NB4 (cell line): ENCODE measurements around the gene DPH2.

Source experiments
- POLR2A ChIP-seq: IDR thresholded peaks from 2 replicates; pipeline ENCODE4 v1.6.1; 2011; ENCODE audit warnings: mild to moderate bottlenecking; ENCODE audit not compliant: insufficient read length; ENCODE audit errors: extremely low read depth
- TF ChIP-seq, protein P1 (sequence below): IDR thresholded peaks from one replicate; pipeline ENCODE4 v1.5.1; 2012; ENCODE audit warnings: low read depth, low read length

DNA sequence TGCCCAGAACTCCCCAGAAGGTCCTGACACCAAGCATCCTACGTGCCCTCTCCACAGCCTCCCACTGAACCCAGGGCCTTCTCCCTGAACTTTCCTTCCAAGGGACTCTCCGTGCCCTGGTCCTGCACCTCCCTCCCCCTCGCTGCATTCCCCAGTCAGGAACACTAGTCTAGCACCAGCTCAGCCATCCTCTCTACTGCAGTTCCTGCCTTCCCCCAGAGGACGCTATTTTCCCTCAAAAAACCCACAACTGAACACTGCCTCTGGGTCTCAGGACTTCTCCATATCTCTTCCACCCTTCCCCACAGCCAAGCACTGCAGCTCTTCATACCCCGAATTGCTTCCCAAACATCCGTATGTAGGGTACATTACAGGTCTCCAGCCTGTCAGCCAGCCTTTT is 48.8 kb upstream of the DPH2 start:
- TF ChIP-seq, protein P1, sequence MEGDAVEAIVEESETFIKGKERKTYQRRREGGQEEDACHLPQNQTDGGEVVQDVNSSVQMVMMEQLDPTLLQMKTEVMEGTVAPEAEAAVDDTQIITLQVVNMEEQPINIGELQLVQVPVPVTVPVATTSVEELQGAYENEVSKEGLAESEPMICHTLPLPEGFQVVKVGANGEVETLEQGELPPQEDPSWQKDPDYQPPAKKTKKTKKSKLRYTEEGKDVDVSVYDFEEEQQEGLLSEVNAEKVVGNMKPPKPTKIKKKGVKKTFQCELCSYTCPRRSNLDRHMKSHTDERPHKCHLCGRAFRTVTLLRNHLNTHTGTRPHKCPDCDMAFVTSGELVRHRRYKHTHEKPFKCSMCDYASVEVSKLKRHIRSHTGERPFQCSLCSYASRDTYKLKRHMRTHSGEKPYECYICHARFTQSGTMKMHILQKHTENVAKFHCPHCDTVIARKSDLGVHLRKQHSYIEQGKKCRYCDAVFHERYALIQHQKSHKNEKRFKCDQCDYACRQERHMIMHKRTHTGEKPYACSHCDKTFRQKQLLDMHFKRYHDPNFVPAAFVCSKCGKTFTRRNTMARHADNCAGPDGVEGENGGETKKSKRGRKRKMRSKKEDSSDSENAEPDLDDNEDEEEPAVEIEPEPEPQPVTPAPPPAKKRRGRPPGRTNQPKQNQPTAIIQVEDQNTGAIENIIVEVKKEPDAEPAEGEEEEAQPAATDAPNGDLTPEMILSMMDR: no peak
- no peak for TF ChIP-seq POLR2A
